ENCODE measurements around the gene MYO5C. TPM values are rescaled to one million over a fixed set of nuclear protein-coding genes. Genes with fewer than 3 reads are reported as not detected.

MYO5C gene
- total RNA-seq, 6 donors from 2014 or later: 59.9 to 128 (median 84.5) TPM

GRCh38 chr15:52290800-52291199, 4.8 kb downstream of the MYO5C start:
- H3K36me3 ChIP-seq: no peaks in the 10 kb centered on the region
- no peaks in the 10 kb centered on the region for H3K9me3 ChIP-seq
- 76 to 90% methylated on average over 3 of the region's 3 CpGs for WGBS, 2 donors
- no peak overlapping the region for H3K27ac ChIP-seq
- H3K27me3 ChIP-seq: peaks cover 0 to 14% (median 8%) of the 10 kb centered on the region in 4 donors
- TF ChIP-seq EP300 (IDR thresholded peaks at IDR 0.05) (no peak), CTCF (IDR thresholded peaks at IDR 0.05) (no peak), POLR2A (IDR thresholded peaks at IDR 0.05) (no peak), POLR2AphosphoS5 (IDR thresholded peaks at IDR 0.05) (no peak)
- H3K4me1 ChIP-seq: peaks cover 11 to 40% (median 18%) of the 10 kb centered on the region in 4 donors
- ATAC-seq (ENCODE audit: low FRiP score in 2 of 2) (no peak), DNase-seq (no peak)
- H3K4me3 ChIP-seq: no peak overlapping the region

GRCh38 chr15:52290329-52290728, 5.3 kb downstream of the MYO5C start:
- TF ChIP-seq POLR2A (IDR thresholded peaks at IDR 0.05) (no peak), CTCF (IDR thresholded peaks at IDR 0.05) (no peak), POLR2AphosphoS5 (IDR thresholded peaks at IDR 0.05) (no peak), EP300 (IDR thresholded peaks at IDR 0.05) (no peak)
- Histone ChIP-seq H3K4me1 (peaks cover 7 to 36% (median 15%) of the 10 kb centered on the region in 4 donors), H3K4me3 (no peak overlapping the region), H3K27me3 (peaks cover 0 to 10% (median 5%) of the 10 kb centered on the region in 4 donors), H3K9me3 (no peaks in the 10 kb centered on the region), H3K36me3 (no peaks in the 10 kb centered on the region), H3K27ac (peak overlapping the region in 3 of 4 donors; percentile 60 to 80 (median 74))
- DNase-seq: no peak
- no peak for ATAC-seq (ENCODE audit: low FRiP score in 2 of 2)
- WGBS, 2 donors: 57 to 84% methylated on average over 4 of the region's 4 CpGs

- ATAC-seq (ENCODE audit: low FRiP score in 2 of 2): peak; percentile 43 to 81
Observed at GRCh38 chr15:52289629-52290081, 5.9 kb downstream of the MYO5C start.

GRCh38 chr15:52288986-52289385, 6.6 kb downstream of the MYO5C start:
- Histone ChIP-seq H3K4me3 (peak overlapping the region in 2 of 4 donors; percentile 5 to 16), H3K27me3 (peaks cover 0 to 3% (median 0%) of the 10 kb centered on the region in 4 donors), H3K4me1 (peaks cover 4 to 33% (median 11%) of the 10 kb centered on the region in 4 donors), H3K36me3 (no peaks in the 10 kb centered on the region), H3K27ac (peak overlapping the region; percentile 60 to 86 (median 77)), H3K9me3 (no peaks in the 10 kb centered on the region)
- no peak for DNase-seq
- ATAC-seq (ENCODE audit: low FRiP score in 2 of 2): no peak
- WGBS, 2 donors: 73 to 88% methylated on average over 5 of the region's 5 CpGs
- TF ChIP-seq EP300 (IDR thresholded peaks at IDR 0.05): no peak
- no peak for TF ChIP-seq CTCF (IDR thresholded peaks at IDR 0.05)
- no peak for TF ChIP-seq POLR2AphosphoS5 (IDR thresholded peaks at IDR 0.05)
- TF ChIP-seq POLR2A (IDR thresholded peaks at IDR 0.05): no peak

More at GRCh38 chr15:52289629-52290081, 5.9 kb downstream of the MYO5C start:
- H3K27ac ChIP-seq: peak overlapping the region; percentile 60 to 86 (median 77)
- peaks cover 0 to 3% (median 0%) of the 10 kb centered on the region in 4 donors for H3K27me3 ChIP-seq
- H3K9me3 ChIP-seq: no peaks in the 10 kb centered on the region
- peak overlapping the region in 1 of 4 donors; percentile 5 for H3K4me3 ChIP-seq
- DNase-seq: peak in 1 of 2 donors; percentile 89
- WGBS, 2 donors: 41 to 52% methylated on average over 4 of the region's 4 CpGs
- peak in 1 of 2 donors; percentile 45 for TF ChIP-seq POLR2AphosphoS5 (IDR thresholded peaks at IDR 0.05)
- no peak for TF ChIP-seq POLR2A (IDR thresholded peaks at IDR 0.05)
- TF ChIP-seq EP300 (IDR thresholded peaks at IDR 0.05): peak in 1 of 4 donors; percentile 32
- TF ChIP-seq CTCF (IDR thresholded peaks at IDR 0.05): no peak
- H3K4me1 ChIP-seq: peaks cover 4 to 33% (median 11%) of the 10 kb centered on the region in 4 donors
- no peaks in the 10 kb centered on the region for H3K36me3 ChIP-seq

All from upper lobe of left lung (tissue), 6 donors.